Liver (tissue), 3 donors: Measurements from ENCODE around the gene GSTM3.

Experiments used
- ATF3 ChIP-seq: IDR thresholded peaks from 2 replicates; pipeline ENCODE4 v1.6.1; 2016; ENCODE audit warnings: antibody characterized with exemption
- FOXA1 ChIP-seq: IDR thresholded peaks from 2 replicates; pipeline ENCODE4 v1.6.1; 2016; ENCODE audit warnings: antibody characterized with exemption
- JUND ChIP-seq, 2 donors: IDR thresholded peaks; 2 replicates each; pipeline ENCODE4 v1.6.1; 2016; ENCODE audit warnings: antibody characterized with exemption in 2 of 2
- MAX ChIP-seq: IDR thresholded peaks from 2 replicates; pipeline ENCODE4 v1.6.1; 2016; ENCODE audit warnings: antibody characterized with exemption
- TAF1 ChIP-seq: conservative IDR thresholded peaks from 2 replicates; pipeline ENCODE4 v1.6.1; 2016; ENCODE audit warnings: antibody characterized with exemption, mild to moderate bottlenecking
- TF ChIP-seq, protein P1 (sequence below): fragments of 150-350 bp; IDR thresholded peaks from 2 replicates; pipeline ENCODE4 v1.5.1; 2017; ENCODE audit warnings: improper control_type of control experiment, low read depth, low read length; ENCODE audit not compliant: missing input control
- TF ChIP-seq, protein P2 (sequence below): IDR thresholded peaks from 2 replicates; pipeline ENCODE4 v1.6.1; 2016; ENCODE audit warnings: antibody characterized with exemption
- donor health status: healthy.
- donor health status: healthy.

GRCh38 chr1:109704173-109704572, 36.7 kb downstream of the GSTM3 start:
- TF ChIP-seq, protein P1, sequence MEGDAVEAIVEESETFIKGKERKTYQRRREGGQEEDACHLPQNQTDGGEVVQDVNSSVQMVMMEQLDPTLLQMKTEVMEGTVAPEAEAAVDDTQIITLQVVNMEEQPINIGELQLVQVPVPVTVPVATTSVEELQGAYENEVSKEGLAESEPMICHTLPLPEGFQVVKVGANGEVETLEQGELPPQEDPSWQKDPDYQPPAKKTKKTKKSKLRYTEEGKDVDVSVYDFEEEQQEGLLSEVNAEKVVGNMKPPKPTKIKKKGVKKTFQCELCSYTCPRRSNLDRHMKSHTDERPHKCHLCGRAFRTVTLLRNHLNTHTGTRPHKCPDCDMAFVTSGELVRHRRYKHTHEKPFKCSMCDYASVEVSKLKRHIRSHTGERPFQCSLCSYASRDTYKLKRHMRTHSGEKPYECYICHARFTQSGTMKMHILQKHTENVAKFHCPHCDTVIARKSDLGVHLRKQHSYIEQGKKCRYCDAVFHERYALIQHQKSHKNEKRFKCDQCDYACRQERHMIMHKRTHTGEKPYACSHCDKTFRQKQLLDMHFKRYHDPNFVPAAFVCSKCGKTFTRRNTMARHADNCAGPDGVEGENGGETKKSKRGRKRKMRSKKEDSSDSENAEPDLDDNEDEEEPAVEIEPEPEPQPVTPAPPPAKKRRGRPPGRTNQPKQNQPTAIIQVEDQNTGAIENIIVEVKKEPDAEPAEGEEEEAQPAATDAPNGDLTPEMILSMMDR: no peak
- no peak for TF ChIP-seq JUND (IDR thresholded peaks at IDR 0.05)
- no peak for TF ChIP-seq FOXA1
- TF ChIP-seq, protein P2, sequence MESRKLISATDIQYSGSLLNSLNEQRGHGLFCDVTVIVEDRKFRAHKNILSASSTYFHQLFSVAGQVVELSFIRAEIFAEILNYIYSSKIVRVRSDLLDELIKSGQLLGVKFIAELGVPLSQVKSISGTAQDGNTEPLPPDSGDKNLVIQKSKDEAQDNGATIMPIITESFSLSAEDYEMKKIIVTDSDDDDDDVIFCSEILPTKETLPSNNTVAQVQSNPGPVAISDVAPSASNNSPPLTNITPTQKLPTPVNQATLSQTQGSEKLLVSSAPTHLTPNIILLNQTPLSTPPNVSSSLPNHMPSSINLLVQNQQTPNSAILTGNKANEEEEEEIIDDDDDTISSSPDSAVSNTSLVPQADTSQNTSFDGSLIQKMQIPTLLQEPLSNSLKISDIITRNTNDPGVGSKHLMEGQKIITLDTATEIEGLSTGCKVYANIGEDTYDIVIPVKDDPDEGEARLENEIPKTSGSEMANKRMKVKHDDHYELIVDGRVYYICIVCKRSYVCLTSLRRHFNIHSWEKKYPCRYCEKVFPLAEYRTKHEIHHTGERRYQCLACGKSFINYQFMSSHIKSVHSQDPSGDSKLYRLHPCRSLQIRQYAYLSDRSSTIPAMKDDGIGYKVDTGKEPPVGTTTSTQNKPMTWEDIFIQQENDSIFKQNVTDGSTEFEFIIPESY: no peak
- TF ChIP-seq TAF1: no peak
- TF ChIP-seq ATF3: no peak
- no peak for TF ChIP-seq MAX
